KOPT-K1 (cell line): ENCODE results near the gene ZP3.
"Not testable (repeated sequence)": the region's sequence is repeated elsewhere in the genome, so short reads cannot be mapped to it uniquely, and the experiment has no call there.

Experiments used
- H3K27ac ChIP-seq: fragments of 200-600 bp; sonication (generic); 2 replicates; pipeline ENCODE4 v1.5.1; 2016; ENCODE audit warnings: antibody characterized with exemption, mild to moderate bottlenecking, low read depth, low read length; ENCODE audit not compliant: poor library complexity, severe bottlenecking
- H3K36me3 ChIP-seq: fragments of 200-600 bp; sonication (generic); 2 replicates; pipeline ENCODE4 v1.5.1; 2017; ENCODE audit warnings: antibody characterized with exemption, mild to moderate bottlenecking, low read length, moderate library complexity; ENCODE audit not compliant: insufficient read depth
- H3K9me3 ChIP-seq: fragments of 200-600 bp; sonication (generic); 2 replicates; pipeline ENCODE4 v1.5.1; 2017; ENCODE audit warnings: antibody characterized with exemption, low read length, mild to moderate bottlenecking; ENCODE audit not compliant: insufficient read depth, poor library complexity, severe bottlenecking

The ZP3 gene

GRCh38 chr7:76395965-76396726 is 28.6 kb upstream of the ZP3 start:
- H3K9me3 ChIP-seq = no peaks in the 10 kb centered on the region
- H3K27ac ChIP-seq = no peak overlapping the region
- no peaks in the 10 kb centered on the region for H3K36me3 ChIP-seq

GRCh38 chr7:76396864-76397263 is 27.9 kb upstream of the ZP3 start:
- no peak overlapping the region for H3K27ac ChIP-seq
- H3K36me3 ChIP-seq = no peaks in the 10 kb centered on the region
- H3K9me3 ChIP-seq = no peaks in the 10 kb centered on the region

- Histone ChIP-seq H3K9me3 (no peaks in the 10 kb centered on the region), H3K27ac (no peak overlapping the region), H3K36me3 (no peaks in the 10 kb centered on the region)
Measured at GRCh38 chr7:76397409-76398183, 27.2 kb upstream of the ZP3 start.

GRCh38 chr7:76400248-76400647 is 24.5 kb upstream of the ZP3 start:
- no peaks in the 10 kb centered on the region for H3K36me3 ChIP-seq
- no peak overlapping the region for H3K27ac ChIP-seq

GRCh38 chr7:76403097-76403496 is 21.7 kb upstream of the ZP3 start:
- H3K36me3 ChIP-seq, H3K9me3 ChIP-seq, H3K27ac ChIP-seq: not testable (repeated sequence)

More at GRCh38 chr7:76400248-76400647, 24.5 kb upstream of the ZP3 start:
- H3K9me3 ChIP-seq = no peaks in the 10 kb centered on the region

- H3K36me3 ChIP-seq = no peaks in the 10 kb centered on the region
Measured at GRCh38 chr7:76403780-76404494, 20.8 kb upstream of the ZP3 start.

GRCh38 chr7:76405738-76406137 is 19.0 kb upstream of the ZP3 start:
- Histone ChIP-seq H3K27ac (no peak overlapping the region), H3K9me3 (no peaks in the 10 kb centered on the region), H3K36me3 (no peaks in the 10 kb centered on the region)

More at GRCh38 chr7:76403780-76404494, 20.8 kb upstream of the ZP3 start:
- Histone ChIP-seq H3K9me3 (no peaks in the 10 kb centered on the region), H3K27ac (no peak overlapping the region)

GRCh38 chr7:76407718-76408117 is 17.0 kb upstream of the ZP3 start:
- Histone ChIP-seq H3K9me3 (no peaks in the 10 kb centered on the region), H3K36me3 (no peaks in the 10 kb centered on the region), H3K27ac (no peak overlapping the region)

GRCh38 chr7:76408121-76408560 is 16.6 kb upstream of the ZP3 start:
- Histone ChIP-seq H3K9me3 (no peaks in the 10 kb centered on the region), H3K36me3 (no peaks in the 10 kb centered on the region), H3K27ac (no peak overlapping the region)

GRCh38 chr7:76409537-76409936 is 15.2 kb upstream of the ZP3 start, which contains the start of gene SSC4D:
SSC4D (minus strand) TSS chr7:76409697; CDS start chr7:76404439, 5,258 bp downstream.
- Histone ChIP-seq H3K9me3 (no peaks in the 10 kb centered on the region), H3K36me3 (no peaks in the 10 kb centered on the region), H3K27ac (no peak within 1 kb of the TSS)

GRCh38 chr7:76411626-76412025 is 13.1 kb upstream of the ZP3 start:
- Histone ChIP-seq H3K36me3 (no peaks in the 10 kb centered on the region), H3K9me3 (no peaks in the 10 kb centered on the region), H3K27ac (no peak overlapping the region)

- no peaks in the 10 kb centered on the region for H3K9me3 ChIP-seq
- H3K27ac ChIP-seq = no peak overlapping the region
- no peaks in the 10 kb centered on the region for H3K36me3 ChIP-seq
Measured at GRCh38 chr7:76412249-76412648, 12.5 kb upstream of the ZP3 start.

- not testable (repeated sequence) for H3K36me3 ChIP-seq, H3K27ac ChIP-seq, H3K9me3 ChIP-seq
Measured at GRCh38 chr7:76417654-76418310, 7.0 kb upstream of the ZP3 start.

GRCh38 chr7:76421097-76421496 is 3.7 kb upstream of the ZP3 start:
- H3K36me3 ChIP-seq, H3K27ac ChIP-seq: not testable (repeated sequence)

More at GRCh38 chr7:76421097-76421496, 3.7 kb upstream of the ZP3 start:
- H3K9me3 ChIP-seq = not testable (repeated sequence)
